ENCODE measurements around the gene TMED10.

The TMED10 gene

DNA sequence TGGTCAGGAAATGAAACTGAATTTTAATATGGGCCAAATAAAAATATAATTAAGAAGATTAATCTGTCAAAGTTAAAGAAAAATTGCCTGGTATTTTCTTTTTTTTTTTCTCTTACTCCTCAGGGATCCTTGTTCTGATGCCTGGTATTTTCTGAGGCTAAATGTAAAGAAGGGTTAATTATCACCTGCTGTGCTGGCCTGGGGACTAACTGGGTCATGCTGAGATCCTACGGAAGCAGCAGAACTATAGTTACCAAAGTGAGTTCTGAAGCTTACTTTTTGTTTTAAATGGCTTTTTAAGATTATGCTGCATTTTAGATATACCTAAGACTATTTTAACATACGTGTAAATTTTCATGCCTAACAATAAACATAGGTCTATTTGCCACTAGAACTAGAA is 83.7 kb downstream of the TMED10 start:
- DNase-seq (ENCODE audit: extremely low read depth, insufficient read length), result no peak
- no peak for TF ChIP-seq CTCF (IDR thresholded peaks at IDR 0.05; ENCODE audit: insufficient read depth, low read length, poor library complexity, severe bottlenecking)
- Histone ChIP-seq H3K36me3 (ENCODE audit: control insufficient read depth, insufficient read depth, low read length) (peaks cover 20% of the 10 kb centered on the region), H3K4me3 (replicated peaks; ENCODE audit: low read depth, low read length) (no peak overlapping the region), H3K27me3 (replicated peaks; ENCODE audit: control insufficient read depth, insufficient read depth, low read length) (no peaks in the 10 kb centered on the region)

DNA sequence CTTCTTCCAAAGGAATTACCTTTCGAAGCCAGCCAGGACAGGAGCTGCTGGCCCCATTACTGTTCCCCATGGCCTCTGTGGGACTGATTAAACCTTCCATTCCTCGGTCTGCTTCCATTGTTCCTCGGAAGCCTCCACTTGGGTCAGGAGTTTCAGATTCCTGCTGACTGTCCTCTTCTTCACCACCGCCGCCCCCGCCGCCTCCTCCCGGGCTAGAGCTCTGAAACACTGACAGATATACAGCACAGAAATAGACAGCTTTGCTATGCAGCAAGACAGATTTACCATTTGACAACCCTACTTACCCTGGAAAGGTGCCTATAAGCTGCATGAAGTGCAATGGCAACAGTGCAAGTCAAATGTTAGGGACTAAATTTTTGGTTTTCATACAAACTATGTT is 85.2 kb downstream of the TMED10 start:
- no peak overlapping the region for H3K4me3 ChIP-seq (replicated peaks; ENCODE audit: low read depth, low read length)
- TF ChIP-seq CTCF (IDR thresholded peaks at IDR 0.05; ENCODE audit: insufficient read depth, low read length, poor library complexity, severe bottlenecking), result no peak
- DNase-seq (ENCODE audit: extremely low read depth, insufficient read length), result no peak
- no peaks in the 10 kb centered on the region for H3K27me3 ChIP-seq (replicated peaks; ENCODE audit: control insufficient read depth, insufficient read depth, low read length)
- H3K36me3 ChIP-seq (ENCODE audit: control insufficient read depth, insufficient read depth, low read length), result peaks cover 25% of the 10 kb centered on the region

GRCh38 chr14:75090353-75090752 is 86.1 kb downstream of the TMED10 start:
- H3K36me3 ChIP-seq (ENCODE audit: control insufficient read depth, insufficient read depth, low read length), result peaks cover 25% of the 10 kb centered on the region
- H3K27me3 ChIP-seq (replicated peaks; ENCODE audit: control insufficient read depth, insufficient read depth, low read length), result no peaks in the 10 kb centered on the region
- no peak overlapping the region for H3K4me3 ChIP-seq (replicated peaks; ENCODE audit: low read depth, low read length)
- no peak for DNase-seq (ENCODE audit: extremely low read depth, insufficient read length)
- no peak for TF ChIP-seq CTCF (IDR thresholded peaks at IDR 0.05; ENCODE audit: insufficient read depth, low read length, poor library complexity, severe bottlenecking)

DNA sequence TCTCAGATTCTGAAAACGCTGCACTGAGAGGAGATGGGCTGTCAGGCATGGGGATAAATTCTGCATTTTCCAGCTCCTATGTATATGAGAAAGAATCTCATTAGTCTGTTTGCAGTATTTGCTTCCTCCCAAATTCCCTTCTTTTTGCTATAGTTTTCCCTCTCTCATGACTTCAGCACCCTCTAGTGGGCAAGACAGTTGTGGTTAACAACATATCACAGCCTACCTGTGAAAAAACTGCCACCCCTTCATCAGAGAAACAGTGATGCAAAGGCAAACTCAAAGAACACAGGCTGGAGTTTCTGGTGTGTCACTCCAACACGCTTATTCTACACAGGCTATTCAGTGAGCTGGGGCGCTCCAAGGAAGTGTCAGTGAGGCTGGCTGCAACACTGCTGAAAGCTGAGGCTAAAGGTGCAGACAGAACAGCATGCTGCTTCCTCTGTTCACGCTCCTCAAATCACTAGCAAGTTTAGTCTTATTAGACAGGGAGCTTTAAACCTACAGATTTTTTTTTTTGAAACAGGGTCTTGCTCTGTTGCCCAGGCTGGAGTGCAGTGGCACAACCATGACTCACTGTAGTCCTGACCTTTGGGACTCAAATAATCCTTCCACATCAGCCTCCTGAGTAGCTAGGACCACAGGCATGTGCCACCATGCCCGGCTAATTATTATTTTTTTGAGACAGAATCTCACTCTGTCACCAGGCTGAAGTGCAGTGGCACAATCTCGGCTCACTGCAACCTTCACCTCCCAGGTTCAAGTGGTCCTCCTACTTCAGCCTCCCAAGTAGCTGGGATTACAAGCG is 87.6 kb downstream of the TMED10 start:
- Histone ChIP-seq H3K4me3 (replicated peaks; ENCODE audit: low read depth, low read length) (no peak overlapping the region), H3K36me3 (ENCODE audit: control insufficient read depth, insufficient read depth, low read length) (peaks cover 33% of the 10 kb centered on the region), H3K27me3 (replicated peaks; ENCODE audit: control insufficient read depth, insufficient read depth, low read length) (no peaks in the 10 kb centered on the region)
- DNase-seq (ENCODE audit: extremely low read depth, insufficient read length), result no peak
- peak; percentile 77 for TF ChIP-seq CTCF (IDR thresholded peaks at IDR 0.05; ENCODE audit: insufficient read depth, low read length, poor library complexity, severe bottlenecking)

DNA sequence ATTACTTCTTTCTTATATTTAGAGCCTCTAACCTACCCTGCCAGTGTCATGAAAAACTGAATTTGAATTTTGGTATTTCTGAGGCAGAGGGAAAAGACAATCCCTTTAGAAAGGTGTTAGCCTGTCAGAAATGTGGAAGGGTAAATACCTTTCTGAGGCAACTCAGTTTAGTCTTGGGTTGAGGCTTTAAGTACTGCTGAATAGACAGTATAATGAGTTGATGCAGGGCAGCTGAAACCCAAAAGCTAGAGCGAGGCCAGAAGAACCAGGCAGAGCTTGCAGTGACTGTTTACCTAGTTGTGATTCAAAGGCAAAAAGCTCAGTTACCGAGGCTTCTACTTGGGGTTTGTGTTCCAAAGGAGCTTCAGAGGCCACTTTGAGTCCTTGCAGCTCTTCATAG is 88.3 kb downstream of the TMED10 start:
- DNase-seq (ENCODE audit: extremely low read depth, insufficient read length), result no peak
- Histone ChIP-seq H3K27me3 (replicated peaks; ENCODE audit: control insufficient read depth, insufficient read depth, low read length) (no peaks in the 10 kb centered on the region), H3K36me3 (ENCODE audit: control insufficient read depth, insufficient read depth, low read length) (peaks cover 33% of the 10 kb centered on the region), H3K4me3 (replicated peaks; ENCODE audit: low read depth, low read length) (no peak overlapping the region)
- TF ChIP-seq CTCF (IDR thresholded peaks at IDR 0.05; ENCODE audit: insufficient read depth, low read length, poor library complexity, severe bottlenecking), result no peak

All from GM06990 (cell line).